AG20443 (cell line): ENCODE measurements around the gene NDUFB10.

ENCODE experiments used
- DNase-seq: peaks from one replicate; pipeline ENCODE4 v3.0.0; 2012; ENCODE audit warnings: low spot score, mixed read lengths

The NDUFB10 gene

GRCh38 chr16:1984347-1985225, 25.2 kb downstream of the NDUFB10 start:
- DNase-seq, result peak; percentile 40

DNA sequence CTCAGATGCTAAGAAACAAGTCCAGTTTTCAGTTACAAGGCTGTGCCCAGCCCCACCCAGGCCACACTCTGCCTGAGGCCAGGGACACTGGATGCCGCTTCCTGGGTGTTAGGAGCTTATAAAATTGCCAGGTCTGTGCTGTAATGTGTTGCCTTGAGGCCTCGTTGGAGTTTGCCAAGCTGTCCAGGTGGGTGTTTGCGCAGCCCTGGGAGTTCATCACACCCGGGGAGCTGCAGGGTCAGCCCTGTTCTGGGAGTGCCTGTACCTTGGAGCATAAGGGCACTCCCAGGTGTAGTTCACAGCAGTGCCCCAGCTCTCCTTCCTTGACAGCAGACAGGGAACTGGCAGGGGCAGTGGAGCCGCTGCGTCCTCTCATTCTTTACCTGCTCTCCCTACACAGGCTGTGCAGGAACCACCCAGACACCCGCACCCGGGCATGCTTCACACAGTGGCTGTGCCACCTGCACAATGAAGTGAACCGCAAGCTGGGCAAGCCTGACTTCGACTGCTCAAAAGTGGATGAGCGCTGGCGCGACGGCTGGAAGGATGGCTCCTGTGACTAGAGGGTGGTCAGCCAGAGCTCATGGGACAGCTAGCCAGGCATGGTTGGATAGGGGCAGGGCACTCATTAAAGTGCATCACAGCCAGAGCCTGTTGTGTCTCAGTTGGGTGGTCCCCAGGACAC, 26.3 kb downstream of the NDUFB10 start:
- DNase-seq, result no peak

DNA sequence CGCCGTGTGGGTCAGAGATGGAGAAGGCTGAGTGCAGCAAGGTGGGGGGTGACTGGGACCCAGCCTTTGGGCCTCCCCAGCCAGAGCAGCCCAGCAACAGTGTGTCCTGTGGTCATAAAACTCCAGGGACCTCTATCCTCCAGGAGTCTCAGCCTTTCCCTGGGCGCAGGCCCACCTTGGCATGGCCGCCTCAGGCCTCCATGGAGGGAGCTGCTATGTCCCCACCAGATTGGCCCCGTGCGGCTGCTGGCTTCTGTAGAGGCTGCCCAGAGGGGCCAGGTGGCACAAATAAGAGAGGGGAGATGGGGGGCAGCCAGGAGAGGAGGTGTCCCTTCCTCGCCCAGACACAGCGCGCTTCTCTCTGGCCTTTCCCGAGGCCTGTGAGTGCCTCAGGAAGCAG, 27.9 kb downstream of the NDUFB10 start:
- DNase-seq, result no peak

DNA sequence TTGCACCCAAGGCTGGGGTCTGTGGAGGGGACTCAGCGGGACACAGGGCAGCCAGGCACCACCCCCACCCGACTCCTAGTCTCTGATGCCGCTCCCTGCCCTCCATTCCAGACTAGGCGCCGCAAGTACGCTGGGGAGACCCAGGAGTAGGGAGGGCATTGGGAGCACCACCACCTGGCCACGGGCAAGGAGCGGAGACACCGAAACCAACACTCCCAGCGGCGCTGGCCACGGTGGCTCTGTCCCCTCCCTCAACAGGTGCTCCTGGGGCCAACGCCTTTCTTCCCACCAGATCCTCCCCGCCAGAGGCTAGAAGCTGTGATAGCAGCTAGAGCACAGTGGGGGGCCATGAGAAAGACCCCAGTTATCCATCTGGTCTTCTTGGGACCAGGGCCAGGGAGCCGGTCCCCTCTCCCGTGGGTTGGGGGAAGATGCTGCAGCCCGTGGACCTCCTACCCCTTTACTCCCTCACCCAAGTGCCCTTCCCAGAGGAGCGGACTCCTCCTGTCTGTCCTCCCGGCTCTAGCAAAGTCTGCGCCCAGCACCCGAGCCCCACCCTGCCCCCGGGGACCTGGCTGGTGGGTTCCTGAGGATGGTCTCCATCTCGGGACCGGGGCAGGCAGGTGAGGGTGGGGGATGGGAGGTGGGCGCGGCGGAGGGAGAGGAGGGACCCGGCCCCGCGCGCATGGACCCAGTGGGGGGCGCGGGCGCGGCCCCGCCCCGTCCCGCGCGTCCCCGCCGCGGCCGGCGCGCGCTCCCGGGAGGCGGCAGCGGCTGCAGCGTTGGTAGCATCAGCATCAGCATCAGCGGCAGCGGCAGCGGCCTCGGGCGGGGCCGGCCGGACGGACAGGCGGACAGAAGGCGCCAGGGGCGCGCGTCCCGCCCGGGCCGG, 30.1 kb downstream of the NDUFB10 start, which contains the start of gene SYNGR3:
Gene SYNGR3, plus strand, starts transcription at position 762 of the 892 bp plus-strand sequence. CDS start 133 bp downstream, outside the sequence.
- peak; percentile 51 for DNase-seq

GRCh38 chr16:1990101-1990350, 30.7 kb downstream of the NDUFB10 start:
- DNase-seq, result no peak

- DNase-seq, result no peak
Observed at GRCh38 chr16:1990351-1991134, 31.2 kb downstream of the NDUFB10 start.

DNA sequence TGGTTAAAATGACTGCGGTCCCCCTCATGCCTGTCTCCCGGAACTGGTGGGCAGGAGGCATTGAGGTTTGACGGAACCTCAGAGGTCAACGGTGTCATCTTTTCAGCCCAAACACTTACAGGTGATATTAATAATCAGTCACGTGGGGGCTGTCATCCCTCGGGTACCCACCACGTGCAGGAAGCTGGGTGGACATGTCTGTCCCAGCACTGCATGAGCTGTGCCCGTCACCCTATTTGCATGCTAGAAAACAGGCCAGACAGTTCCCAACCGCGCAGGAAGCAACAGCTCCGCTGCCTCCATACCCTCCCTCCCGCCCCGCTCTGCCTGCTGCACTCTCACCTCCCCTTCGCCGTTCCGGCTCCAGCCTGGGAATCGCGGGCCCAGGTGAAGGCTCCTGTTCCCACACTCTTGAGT, 31.8 kb downstream of the NDUFB10 start:
- DNase-seq, result no peak

GRCh38 chr16:1991588-1991947, 32.2 kb downstream of the NDUFB10 start:
- no peak for DNase-seq

DNA sequence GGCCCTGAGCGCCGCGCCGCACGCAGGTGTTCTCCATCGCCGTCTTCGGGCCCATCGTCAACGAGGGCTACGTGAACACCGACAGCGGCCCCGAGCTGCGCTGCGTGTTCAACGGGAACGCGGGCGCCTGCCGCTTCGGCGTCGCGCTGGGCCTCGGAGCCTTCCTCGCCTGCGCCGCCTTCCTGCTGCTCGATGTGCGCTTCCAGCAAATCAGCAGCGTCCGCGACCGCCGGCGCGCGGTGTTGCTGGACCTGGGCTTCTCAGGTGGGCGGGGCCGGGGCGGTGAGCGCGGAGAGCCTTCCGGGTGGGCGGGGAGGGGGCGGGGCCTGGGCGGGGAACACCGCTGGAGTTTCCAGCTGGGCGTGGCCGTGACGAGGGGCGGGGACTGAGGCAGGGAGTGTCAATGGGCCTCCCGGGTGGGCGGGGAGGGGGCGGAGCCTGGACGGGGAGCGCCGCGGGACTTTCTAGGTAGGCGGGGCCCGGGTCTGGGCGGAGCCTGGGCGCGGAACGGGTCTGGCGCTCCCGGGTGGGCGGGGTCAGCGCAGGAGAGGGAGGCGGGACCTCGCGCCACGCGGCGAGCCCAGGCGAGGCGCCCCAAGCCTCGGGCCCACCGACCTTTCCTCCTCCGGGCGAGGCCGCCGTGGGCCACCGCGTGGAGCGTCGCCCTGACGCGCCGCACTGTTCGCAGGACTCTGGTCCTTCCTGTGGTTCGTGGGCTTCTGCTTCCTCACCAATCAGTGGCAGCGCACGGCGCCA, 32.8 kb downstream of the NDUFB10 start:
- peak; percentile 94 for DNase-seq

DNA sequence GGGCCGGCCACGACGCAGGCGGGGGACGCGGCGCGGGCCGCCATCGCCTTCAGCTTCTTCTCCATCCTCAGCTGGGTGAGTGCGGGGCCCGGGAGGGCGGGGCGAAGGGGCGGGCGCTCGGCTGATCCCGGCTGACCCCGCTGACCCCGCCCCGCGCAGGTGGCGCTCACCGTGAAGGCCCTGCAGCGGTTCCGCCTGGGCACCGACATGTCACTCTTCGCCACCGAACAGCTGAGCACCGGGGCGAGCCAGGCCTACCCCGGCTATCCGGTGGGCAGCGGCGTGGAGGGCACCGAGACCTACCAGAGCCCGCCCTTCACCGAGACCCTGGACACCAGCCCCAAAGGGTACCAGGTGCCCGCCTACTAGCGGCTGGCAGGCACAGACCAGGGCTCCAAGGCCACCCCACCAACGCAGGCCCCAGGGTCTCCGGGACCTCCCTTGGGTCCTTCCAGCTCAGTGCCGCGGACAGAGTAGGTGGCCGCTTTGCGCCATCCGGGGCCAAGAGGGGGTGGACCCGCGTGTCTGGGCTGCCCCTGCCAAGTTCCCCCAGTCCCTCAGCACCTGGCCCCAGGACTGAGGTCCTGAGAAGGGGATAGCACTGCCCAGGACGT, 33.5 kb downstream of the NDUFB10 start:
- DNase-seq, result no peak

- peak; percentile 23 for DNase-seq
Observed at GRCh38 chr16:1993731-1994131, 34.4 kb downstream of the NDUFB10 start.

DNA sequence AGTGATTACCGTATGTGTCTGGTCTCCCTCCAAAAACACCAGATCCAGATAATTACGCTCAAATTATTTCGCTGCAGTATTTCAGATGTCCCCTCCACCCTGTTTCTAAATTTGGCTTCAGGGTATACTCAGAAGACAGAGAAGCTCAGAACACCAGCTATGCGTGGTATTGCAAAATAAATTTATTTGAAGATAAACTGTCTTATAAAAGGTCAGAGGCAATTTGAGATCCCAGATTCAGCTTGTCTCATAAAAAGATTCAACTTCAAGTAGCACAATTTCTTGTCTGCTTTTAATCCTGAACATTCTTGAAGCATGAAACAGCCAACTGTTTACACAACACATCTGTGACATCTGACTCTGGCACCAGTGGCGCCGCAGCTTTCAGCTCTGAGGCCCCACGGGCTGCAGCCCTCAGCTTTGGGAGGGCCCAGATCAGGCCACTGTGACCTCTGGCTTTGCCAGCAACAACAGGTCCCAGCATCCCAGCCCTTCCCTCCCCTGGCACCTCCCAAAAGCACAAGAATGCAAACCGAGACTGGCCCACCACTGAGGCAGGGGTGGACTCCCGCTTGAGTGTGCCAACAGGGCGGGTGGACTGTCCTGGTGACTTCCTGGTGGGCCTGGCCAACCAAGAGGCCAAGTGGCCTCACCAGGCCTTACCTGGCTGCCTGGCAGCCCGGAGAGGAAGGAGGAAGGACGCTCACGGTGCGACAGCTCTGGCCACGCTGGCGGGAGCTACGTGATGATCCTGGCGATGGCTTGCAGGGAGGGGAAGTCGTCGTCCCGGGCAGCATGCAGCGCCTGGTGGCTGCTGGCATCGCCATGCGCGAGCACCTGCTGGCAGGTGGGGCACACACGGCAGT, 38.4 kb downstream of the NDUFB10 start:
- peak; percentile 49 for DNase-seq

DNA sequence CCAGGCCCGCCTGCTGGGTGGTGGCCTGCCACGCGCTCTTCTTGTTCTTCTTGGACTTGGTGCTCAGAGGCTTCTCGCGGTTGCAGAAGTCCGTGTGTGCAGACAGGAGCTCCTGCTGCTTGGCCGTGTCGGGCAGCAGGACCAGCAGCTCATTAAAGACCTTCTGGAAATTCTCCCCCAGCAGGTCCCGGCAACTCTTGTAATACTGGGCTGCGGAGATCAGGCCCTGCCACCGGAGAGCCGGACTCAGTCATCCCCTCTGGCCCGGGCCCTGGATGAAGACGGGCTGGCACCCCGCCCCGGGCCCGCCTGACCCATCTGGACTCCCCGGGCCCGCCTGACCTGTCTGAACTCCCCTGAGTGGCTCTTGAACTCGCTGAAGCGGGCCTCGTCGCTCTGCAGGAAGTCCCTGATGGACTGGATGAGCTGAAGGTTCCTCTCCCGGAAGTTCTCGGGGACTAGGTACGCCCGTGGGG, 39.1 kb downstream of the NDUFB10 start:
- no peak for DNase-seq

- no peak for DNase-seq
Observed at GRCh38 chr16:1998852-1999801, 39.8 kb downstream of the NDUFB10 start.

DNA sequence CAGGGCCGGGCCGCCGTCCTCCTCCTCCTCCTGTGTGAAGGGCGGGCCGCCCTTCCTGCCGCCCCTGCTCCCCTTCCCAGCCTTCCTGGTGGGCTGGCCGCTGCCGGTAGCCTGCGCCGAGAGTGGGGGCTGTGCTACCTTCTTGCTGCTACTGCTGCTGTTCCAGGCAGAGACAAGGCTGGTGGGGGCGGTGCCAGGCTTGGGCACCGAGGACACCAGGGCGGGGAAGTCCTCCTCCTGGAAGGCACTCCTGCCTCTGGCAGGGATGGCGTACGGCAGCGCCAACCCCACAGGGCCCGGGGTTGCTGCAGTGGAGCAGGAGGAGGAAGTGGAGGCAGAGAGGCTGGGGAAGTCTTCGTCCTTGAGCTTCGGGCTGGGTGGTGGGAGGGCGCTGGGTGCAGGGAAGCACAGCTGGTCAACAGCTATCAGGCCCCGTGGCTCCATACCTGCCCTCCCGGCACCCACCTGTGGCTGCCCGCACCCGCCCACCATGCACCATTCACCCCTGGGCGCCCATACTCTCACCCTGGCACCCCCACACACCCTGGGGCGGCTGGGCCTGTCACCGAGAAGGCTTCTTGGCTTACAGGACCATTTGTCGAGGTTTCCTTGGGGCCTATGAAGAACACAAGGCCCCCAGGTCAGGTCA, 40.7 kb downstream of the NDUFB10 start:
- no peak for DNase-seq

DNA sequence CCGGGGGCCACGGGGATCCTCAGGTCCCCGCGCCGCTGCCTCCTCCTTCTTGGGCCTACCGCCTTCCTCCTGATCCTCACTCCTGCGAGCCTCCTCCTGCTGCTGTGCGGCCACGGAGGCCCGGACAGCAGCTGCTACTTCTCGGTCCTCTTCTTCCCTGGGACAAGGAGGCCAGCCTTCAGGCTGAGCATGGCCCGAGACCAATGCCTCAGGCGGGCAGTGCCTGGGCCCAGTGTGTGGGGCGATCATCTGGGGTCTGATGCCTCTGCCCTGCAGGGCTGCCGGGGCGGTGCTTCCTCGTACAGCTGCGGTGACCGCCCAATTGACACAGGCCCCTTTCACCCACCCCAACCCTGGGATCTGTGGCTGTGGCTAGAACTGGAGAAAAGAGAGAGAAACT, 41.7 kb downstream of the NDUFB10 start:
- no peak for DNase-seq

- DNase-seq, result no peak
Observed at GRCh38 chr16:2001456-2002355, 42.4 kb downstream of the NDUFB10 start.
